A549 (cell line): ENCODE data around the gene DENND10. TPM values are rescaled to one million over a fixed set of nuclear protein-coding genes. Genes with fewer than 3 reads are reported as not detected.
A peak's percentile ranks its signal among the peaks of the same experiment; 100 is the strongest.
"Not testable (repeated sequence)": the region's sequence is repeated elsewhere in the genome, so short reads cannot be mapped to it uniquely, and the experiment has no call there.

ENCODE experiments used
- ATAC-seq, 2 experiments: fragments of 200-7000 bp in 1 of 2; fragments of >200 bp in 1 of 2; cut with Nextera tagmentation in 1 of 2; cut with Tn5 transposase in 1 of 2; 3 replicates each; pipeline versions ENCODE4 v1.8.0 to v1.9.1; 2018 to 2020; ENCODE audit warnings: mild to moderate bottlenecking in 1 of 2, moderate library complexity in 1 of 2
- CTCF ChIA-PET: fragments of 300-600 bp; sonication (Branson Sonifier 250); formaldehyde crosslinking; extraction: SDS; loops from one replicate; lab custom pipeline; 2021; ENCODE audit warnings: antibody characterized with exemption, inconsistent platforms; lab: Yijun Ruan, JAX
- POLR2A ChIA-PET: fragments of 350-600 bp; formaldehyde crosslinking; extraction: SDS; loops from one replicate; lab custom pipeline; 2021; ENCODE audit warnings: antibody characterized with exemption, inconsistent platforms; lab: Yijun Ruan, JAX
- DNase-seq, 2 experiments: peaks; one replicate each; pipeline versions ENCODE4 v3.0.0 to v3.0.0-alpha.2; 2011 to 2016; ENCODE audit warnings: low read depth in 1 of 2, low spot score in 1 of 2
- FAIRE-seq: peaks from 2 replicates; lab custom pipeline; 2011; peaks lifted over from hg19 to GRCh38; lab: Jason Lieb, UNC
- H3K27ac ChIP-seq, 2 experiments: fragments of >200 bp; sonication (Bioruptor Twin); formaldehyde crosslinking; 3 replicates each; pipeline ENCODE4 v1.5.1; 2016 to 2017
- H3K4me1 ChIP-seq: fragments of >200 bp; sonication (Bioruptor Twin); formaldehyde crosslinking; 3 replicates; pipeline ENCODE4 v1.6.1; 2016
- H3K4me2 ChIP-seq: fragments of >200 bp; sonication (Bioruptor Twin); formaldehyde crosslinking; 3 replicates; pipeline ENCODE4 v1.6.1; 2016
- H3K4me3 ChIP-seq: fragments of >200 bp; sonication (Bioruptor Twin); formaldehyde crosslinking; 3 replicates; pipeline ENCODE4 v1.5.1; 2016
- H3K9me3 ChIP-seq: fragments of >200 bp; sonication (Bioruptor Twin); formaldehyde crosslinking; 3 replicates; pipeline ENCODE4 v1.6.1; 2016
- CBX2 ChIP-seq: fragments of 200-600 bp; sonication (generic); IDR thresholded peaks from 2 replicates; pipeline ENCODE4 v1.6.1; 2016; ENCODE audit warnings: low read depth, mild to moderate bottlenecking, borderline replicate concordance
- CEBPB ChIP-seq, 2 experiments: fragments of >200 bp in 1 of 2; sonication (Bioruptor Twin) in 1 of 2; formaldehyde crosslinking in 1 of 2; IDR thresholded peaks; 2 replicates each; pipeline ENCODE4 v1.6.1; 2012 to 2016
- FOSB ChIP-seq: fragments of 250-450 bp; sonication (Bioruptor Pico); IDR thresholded peaks from 2 replicates; pipeline ENCODE4 v1.5.0; 2020; ENCODE audit warnings: mild to moderate bottlenecking, moderate library complexity
- GATA3 ChIP-seq: IDR thresholded peaks from 2 replicates; pipeline ENCODE4 v1.6.1; 2012; ENCODE audit warnings: borderline replicate concordance
- HDAC2 ChIP-seq: fragments of 200-600 bp; sonication (generic); IDR thresholded peaks from 2 replicates; pipeline ENCODE4 v1.6.1; 2016
- HOXB13 ChIP-seq: fragments of 250-450 bp; sonication (Bioruptor Pico); IDR thresholded peaks from 2 replicates; pipeline ENCODE4 v1.5.0; 2020; ENCODE audit warnings: low read depth, mild to moderate bottlenecking, moderate library complexity
- JUN ChIP-seq, 2 experiments: fragments of >200 bp; sonication (Bioruptor Twin); formaldehyde crosslinking; IDR thresholded peaks; 2 replicates in 1 of 2; 3 replicates in 1 of 2; pipeline ENCODE4 v1.6.1; 2016 to 2017
- JUNB ChIP-seq: fragments of >200 bp; sonication (Bioruptor Twin); formaldehyde crosslinking; IDR thresholded peaks from 2 replicates; pipeline ENCODE4 v1.6.1; 2016
- KDM1A ChIP-seq: fragments of 200-600 bp; sonication (generic); IDR thresholded peaks from 2 replicates; pipeline ENCODE4 v1.6.1; 2016; ENCODE audit warnings: low read depth, mild to moderate bottlenecking
- MAFK ChIP-seq: fragments of 450-650 bp; IDR thresholded peaks from 2 replicates; pipeline ENCODE4 v1.6.1; 2014; ENCODE audit not compliant: partially characterized antibody
- MYC ChIP-seq: IDR thresholded peaks from 2 replicates; pipeline ENCODE4 v1.6.1; 2012; ENCODE audit warnings: mild to moderate bottlenecking, inconsistent platforms, low read length, improper control_type of control experiment, borderline replicate concordance
- POLR2A ChIP-seq: IDR thresholded peaks from 2 replicates; pipeline ENCODE4 v1.6.1; 2012; ENCODE audit warnings: mild to moderate bottlenecking, low read length
- POLR2AphosphoS2 ChIP-seq: conservative IDR thresholded peaks from 2 replicates; pipeline ENCODE4 v1.6.1; 2012; ENCODE audit warnings: low read length, improper control_type of control experiment, inconsistent platforms
- RARB ChIP-seq: fragments of 250-450 bp; sonication (Bioruptor Pico); IDR thresholded peaks from 2 replicates; pipeline ENCODE4 v1.8.0; 2021; ENCODE audit warnings: mild to moderate bottlenecking, moderate library complexity
- SMC3 ChIP-seq: fragments of >200 bp; sonication (Bioruptor Twin); formaldehyde crosslinking; IDR thresholded peaks from 3 replicates; pipeline ENCODE4 v1.6.1; 2018; ENCODE audit warnings: inconsistent platforms
- TFCP2L1 ChIP-seq: fragments of 250-450 bp; sonication (Bioruptor Pico); IDR thresholded peaks from 2 replicates; pipeline ENCODE4 v1.5.0; 2021; ENCODE audit warnings: mild to moderate bottlenecking
- TP53 ChIP-seq: fragments of 250-450 bp; sonication (Bioruptor Pico); IDR thresholded peaks from 2 replicates; pipeline ENCODE4 v1.5.0; 2021; ENCODE audit warnings: mild to moderate bottlenecking, moderate library complexity
- ZC3H11A ChIP-seq: fragments of 450-650 bp; IDR thresholded peaks from 2 replicates; pipeline ENCODE4 v1.6.1; 2014; ENCODE audit warnings: antibody characterized with exemption, mild to moderate bottlenecking
- ZFP36 ChIP-seq: fragments of 450-650 bp; IDR thresholded peaks from 2 replicates; pipeline ENCODE4 v1.6.1; 2014; ENCODE audit warnings: borderline replicate concordance; ENCODE audit not compliant: partially characterized antibody
- WGBS: methylation state at CpG from one replicate; pipeline ENCODE4 v1.1.6; 2017; ENCODE audit errors: missing lambda C conversion rate; 5-methylcytosine and 5-hydroxymethylcytosine counted together
- polyA plus RNA-seq, 4 experiments: library from polyadenylated mRNA; depleted of rRNA in 3 of 4; stranded (reverse); fragments of >200 nt; fragmentation: RNase III in 1 of 4; extraction: RNeasy Plus Mini Kit Qiagen cat#74134 plus additional on column Dnase treatment in 1 of 4; gene quantifications; 2 replicates in 3 of 4; 3 replicates in 1 of 4; pipeline ENCODE4 v1.2.3, GENCODE V29; 2011 to 2017
- TF ChIP-seq, protein P1 (sequence below): fragments of >200 bp; sonication (Bioruptor Twin); formaldehyde crosslinking; IDR thresholded peaks from 3 replicates; pipeline ENCODE4 v1.6.1; 2016
- TF ChIP-seq, protein P2 (sequence below): IDR thresholded peaks from 2 replicates; pipeline ENCODE4 v1.6.1; 2012
- TF ChIP-seq, protein P3 (sequence below): IDR thresholded peaks from 2 replicates; pipeline ENCODE4 v1.6.1; 2012
- TF ChIP-seq, protein P4 (sequence below): fragments of 150-350 bp; IDR thresholded peaks from 2 replicates; pipeline ENCODE4 v1.6.1; 2014; ENCODE audit warnings: low read depth, mild to moderate bottlenecking, low read length

Gene DENND10
- polyA plus RNA-seq, 2 of the 4 experiments (the other 2 are of a cell fraction), result 49.7 to 94.3 TPM

DNA sequence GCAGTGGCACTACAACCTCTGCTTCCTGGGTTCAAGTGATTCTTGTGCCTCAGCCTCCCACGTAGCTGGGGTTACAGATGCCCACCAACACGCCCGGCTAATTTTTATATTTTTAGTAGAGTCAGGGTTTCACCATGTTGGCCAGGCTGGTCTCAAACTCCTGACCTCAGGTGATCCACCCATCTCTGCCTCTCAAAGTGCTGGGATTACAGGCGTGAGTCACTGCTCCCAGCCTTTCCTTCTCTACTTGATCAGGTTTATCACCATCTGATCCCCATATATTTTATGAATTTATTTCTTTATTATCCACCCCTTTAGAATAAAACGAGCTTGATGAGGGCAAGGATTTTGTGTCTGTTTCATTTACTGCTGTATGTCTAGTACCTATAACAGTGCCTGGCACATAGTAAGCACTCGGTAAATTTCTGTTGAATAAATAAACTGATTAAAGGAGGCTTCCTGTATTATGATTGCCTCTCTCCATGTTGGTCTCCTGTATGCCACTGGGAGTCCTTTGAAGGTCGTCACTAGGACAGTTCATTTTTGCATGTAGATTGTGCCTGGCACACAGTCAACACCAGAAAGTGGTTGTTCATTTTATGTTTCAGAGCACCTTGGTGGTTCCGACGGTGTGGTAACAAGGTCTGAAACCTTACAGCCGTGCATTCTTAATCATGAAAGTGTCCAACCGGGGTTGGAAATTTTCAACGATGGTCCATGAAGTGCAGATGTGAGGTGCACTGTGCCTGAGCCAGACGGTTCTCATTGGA, 13.7 kb upstream of the DENND10 start:
- ChIA-PET POLR2A (interaction anchor here (0.6 to 1.1 kb wide), 2 partner anchors 9 to 10 kb away, joined by 3 read pairs; partner anchors contain the start of gene EIF3A), CTCF (interaction anchor here (0.6 to 1.1 kb wide), 2 partner anchors 8 to 12 kb away, joined by 3 read pairs; no protein-coding TSS in a partner anchor)
- TF ChIP-seq SMC3, result no peak
- TF ChIP-seq, all 56 proteins: peak for 0
- DNase-seq (no peak), FAIRE-seq (no peak), ATAC-seq (0 out of 6 replicates have a peak, but pooled peaks of 1 of the 2 experiments have one; percentile 9)
- no peak overlapping the region for H3K27ac ChIP-seq
- 0 out of 3 replicates have a peak, but pooled peaks cover 7% of the 10 kb centered on the region for H3K4me1 ChIP-seq
- no peak overlapping the region for H3K4me2 ChIP-seq
- no peak overlapping the region for H3K4me3 ChIP-seq
- no peaks in the 10 kb centered on the region for H3K9me3 ChIP-seq
- WGBS, result 84% methylated on average over 13 of the region's 13 CpGs

DNA sequence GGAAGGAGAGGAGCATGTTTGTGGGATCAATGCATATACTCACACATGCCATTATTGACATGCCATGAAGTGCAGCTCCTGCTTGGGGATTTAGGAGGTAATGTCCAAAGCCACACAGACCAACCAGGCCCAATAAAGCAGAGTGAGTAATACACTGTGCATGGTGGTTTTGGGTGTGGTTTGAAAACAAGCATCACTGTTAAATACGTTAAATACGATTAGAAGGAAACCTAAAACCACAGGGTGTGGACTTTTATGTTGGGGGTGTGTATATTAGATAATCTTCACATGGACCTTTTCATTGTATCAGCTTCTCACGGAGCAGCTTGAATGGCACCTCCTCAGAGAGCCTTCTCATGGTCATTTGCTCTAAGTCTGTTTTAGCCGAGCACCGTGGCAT, 12.9 kb upstream of the DENND10 start:
- no peak for FAIRE-seq
- H3K27ac ChIP-seq, result 0 out of 6 replicates have a peak overlapping the region, but pooled peaks of 1 of the 2 experiments have one; percentile 28
- 47% methylated on average over 5 of the region's 5 CpGs for WGBS

DNA sequence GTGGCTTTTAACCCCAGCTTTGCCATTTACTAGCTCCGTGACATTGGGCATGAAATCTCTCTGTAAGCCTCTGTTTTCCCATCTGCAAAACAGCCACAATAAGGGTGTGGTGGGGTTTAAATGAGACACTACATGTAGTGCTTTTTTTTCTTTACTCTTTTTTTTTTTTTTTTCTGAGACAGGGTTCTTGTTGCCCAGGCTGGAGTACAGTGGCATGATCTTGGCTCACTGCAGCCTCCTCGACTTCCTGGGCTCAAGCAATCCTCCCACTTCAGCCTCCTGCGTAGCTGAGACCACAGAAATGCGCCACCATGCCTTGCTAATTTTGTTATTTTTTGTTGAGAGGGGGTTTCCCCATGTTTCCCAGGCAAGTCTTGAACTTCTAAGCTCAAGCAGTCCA, 8.3 kb upstream of the DENND10 start:
- Histone ChIP-seq H3K4me2 (no peak overlapping the region), H3K9me3 (no peaks in the 10 kb centered on the region), H3K27ac (no peak overlapping the region), H3K4me3 (no peak overlapping the region), H3K4me1 (peaks cover 9% of the 10 kb centered on the region; the same call in 1 of the 3 replicates)
- POLR2A ChIA-PET, result interaction anchor here (0.6 kb wide), 1 partner anchor 341 kb away, joined by 4 read pairs; the partner anchor contains the start of gene CACUL1
- CTCF ChIA-PET, result interaction anchor here (1.4 kb wide), 1 partner anchor 9 kb away, joined by 5 read pairs; the partner anchor contains the start of gene DENND10
- ATAC-seq, result no peak
- DNase-seq, result no peak
- 65% methylated on average over 4 of the region's 4 CpGs for WGBS
- FAIRE-seq, result no peak
- no peak for TF ChIP-seq JUNB
- TF ChIP-seq JUN (IDR thresholded peaks at IDR 0.05), result no peak
- TF ChIP-seq, protein P1, sequence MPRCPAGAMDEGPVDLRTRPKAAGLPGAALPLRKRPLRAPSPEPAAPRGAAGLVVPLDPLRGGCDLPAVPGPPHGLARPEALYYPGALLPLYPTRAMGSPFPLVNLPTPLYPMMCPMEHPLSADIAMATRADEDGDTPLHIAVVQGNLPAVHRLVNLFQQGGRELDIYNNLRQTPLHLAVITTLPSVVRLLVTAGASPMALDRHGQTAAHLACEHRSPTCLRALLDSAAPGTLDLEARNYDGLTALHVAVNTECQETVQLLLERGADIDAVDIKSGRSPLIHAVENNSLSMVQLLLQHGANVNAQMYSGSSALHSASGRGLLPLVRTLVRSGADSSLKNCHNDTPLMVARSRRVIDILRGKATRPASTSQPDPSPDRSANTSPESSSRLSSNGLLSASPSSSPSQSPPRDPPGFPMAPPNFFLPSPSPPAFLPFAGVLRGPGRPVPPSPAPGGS, result no peak
- TF ChIP-seq, protein P2, sequence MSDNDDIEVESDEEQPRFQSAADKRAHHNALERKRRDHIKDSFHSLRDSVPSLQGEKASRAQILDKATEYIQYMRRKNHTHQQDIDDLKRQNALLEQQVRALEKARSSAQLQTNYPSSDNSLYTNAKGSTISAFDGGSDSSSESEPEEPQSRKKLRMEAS, result no peak
- TF ChIP-seq MAFK, result no peak
- TF ChIP-seq TFCP2L1 (CRISPR knock-in tag), result no peak
- TF ChIP-seq CEBPB (IDR thresholded peaks at IDR 0.05), result no peak
- TF ChIP-seq POLR2A, result no peak
- TF ChIP-seq, protein P3, sequence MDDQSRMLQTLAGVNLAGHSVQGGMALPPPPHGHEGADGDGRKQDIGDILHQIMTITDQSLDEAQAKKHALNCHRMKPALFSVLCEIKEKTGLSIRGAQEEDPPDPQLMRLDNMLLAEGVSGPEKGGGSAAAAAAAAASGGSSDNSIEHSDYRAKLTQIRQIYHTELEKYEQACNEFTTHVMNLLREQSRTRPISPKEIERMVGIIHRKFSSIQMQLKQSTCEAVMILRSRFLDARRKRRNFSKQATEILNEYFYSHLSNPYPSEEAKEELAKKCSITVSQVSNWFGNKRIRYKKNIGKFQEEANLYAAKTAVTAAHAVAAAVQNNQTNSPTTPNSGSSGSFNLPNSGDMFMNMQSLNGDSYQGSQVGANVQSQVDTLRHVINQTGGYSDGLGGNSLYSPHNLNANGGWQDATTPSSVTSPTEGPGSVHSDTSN, result no peak
- TF ChIP-seq ZC3H11A, result no peak
- TF ChIP-seq, protein P4, sequence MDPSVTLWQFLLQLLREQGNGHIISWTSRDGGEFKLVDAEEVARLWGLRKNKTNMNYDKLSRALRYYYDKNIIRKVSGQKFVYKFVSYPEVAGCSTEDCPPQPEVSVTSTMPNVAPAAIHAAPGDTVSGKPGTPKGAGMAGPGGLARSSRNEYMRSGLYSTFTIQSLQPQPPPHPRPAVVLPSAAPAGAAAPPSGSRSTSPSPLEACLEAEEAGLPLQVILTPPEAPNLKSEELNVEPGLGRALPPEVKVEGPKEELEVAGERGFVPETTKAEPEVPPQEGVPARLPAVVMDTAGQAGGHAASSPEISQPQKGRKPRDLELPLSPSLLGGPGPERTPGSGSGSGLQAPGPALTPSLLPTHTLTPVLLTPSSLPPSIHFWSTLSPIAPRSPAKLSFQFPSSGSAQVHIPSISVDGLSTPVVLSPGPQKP, result no peak

More for the DNA sequence above, 12.9 kb upstream of the DENND10 start:
- H3K4me3 ChIP-seq, result no peak overlapping the region
- no peak overlapping the region; the same call in 2 of the 3 replicates for H3K4me2 ChIP-seq
- TF ChIP-seq HDAC2 (no peak), POLR2AphosphoS2 (no peak), TP53 (CRISPR knock-in tag) (no peak), MYC (no peak), KDM1A (no peak), FOSB (no peak), RARB (CRISPR knock-in tag) (no peak), GATA3 (no peak), CBX2 (no peak), ZC3H11A (no peak), JUN (IDR thresholded peaks at IDR 0.05) (no peak), ZFP36 (no peak), HOXB13 (CRISPR knock-in tag) (no peak)
- TF ChIP-seq, protein P3, result no peak
- TF ChIP-seq, protein P2, result no peak
- TF ChIP-seq, all 56 proteins: peak for 0
- Histone ChIP-seq H3K4me1 (0 out of 3 replicates have a peak, but pooled peaks cover 7% of the 10 kb centered on the region), H3K9me3 (no peaks in the 10 kb centered on the region)
- ChIA-PET CTCF (interaction anchor here (0.6 to 1.1 kb wide), 3 partner anchors 8 to 512 kb away, joined by 3 read pairs; no protein-coding TSS in a partner anchor), POLR2A (interaction anchor here (0.8 to 1.1 kb wide), 2 partner anchors 11 to 13 kb away, joined by 3 to 5 read pairs; partner anchors contain the start of genes DENND10 and EIF3A)
- DNase-seq (peak in 1 of 2 experiments; percentile 40), ATAC-seq (peak; percentile 55 to 60; a peak in 5 of 6 replicates)

DNA sequence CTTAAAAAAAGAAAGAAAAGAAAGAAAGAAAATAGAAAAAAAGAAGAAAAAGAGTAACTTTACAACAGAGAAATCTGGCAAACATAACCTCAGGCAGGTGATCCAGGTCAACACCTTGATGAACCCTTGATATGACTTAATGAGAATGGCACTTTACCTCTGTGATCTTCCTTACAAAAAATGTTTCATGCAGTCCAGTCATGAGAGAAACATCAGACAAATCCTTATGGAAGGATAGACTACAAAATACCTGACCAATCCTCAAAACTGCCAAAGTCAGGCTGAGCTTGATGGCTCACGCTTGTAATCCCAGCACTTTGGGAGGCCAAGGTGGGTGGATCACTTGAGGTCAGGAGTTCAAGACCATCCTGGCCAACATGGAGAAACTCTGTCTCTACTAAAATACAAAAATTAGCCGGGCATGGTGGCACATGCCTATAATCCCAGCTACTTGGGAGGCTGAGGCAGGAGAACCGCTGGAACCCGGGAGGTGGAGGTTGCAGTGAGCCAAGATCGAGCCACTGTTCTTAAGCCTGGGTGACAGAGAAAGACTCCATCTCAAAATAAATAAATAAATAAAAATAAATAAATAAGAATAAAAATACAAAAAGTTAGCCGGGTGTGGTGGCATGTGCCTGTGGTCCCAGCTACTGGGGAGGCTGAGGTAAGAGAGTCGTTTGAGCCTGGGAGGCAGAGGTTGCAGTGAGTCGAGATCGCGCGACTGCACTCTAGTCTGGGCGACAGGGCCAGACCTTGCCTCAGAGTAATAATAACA, 7.1 kb upstream of the DENND10 start:
- H3K4me1 ChIP-seq, ATAC-seq, H3K4me2 ChIP-seq, DNase-seq, FAIRE-seq, H3K9me3 ChIP-seq, POLR2A ChIA-PET, H3K4me3 ChIP-seq, H3K27ac ChIP-seq: not testable (repeated sequence)
- WGBS, result 88% methylated on average over 12 of the region's 12 CpGs
- CTCF ChIA-PET, result interaction anchor here (1.3 to 5.7 kb wide), 2 partner anchors 10 to 13 kb away, joined by 3 to 20 read pairs; no protein-coding TSS in a partner anchor
